Activated CD4-positive, alpha-beta T cell treated with anti-CD3 and anti-CD28 coated beads for 24 hours (primary cell): ENCODE data around the gene COX14.
"Not testable (repeated sequence)": the region's sequence is repeated elsewhere in the genome, so short reads cannot be mapped to it uniquely, and the experiment has no call there.

Experiments
- DNase-seq, 2 donors: peaks; one replicate each; pipeline ENCODE4 v3.0.0-alpha.2; 2020; ENCODE audit warnings: low read depth in 2 of 2

Gene COX14

GRCh38 chr12:50154947-50155346 is 42.9 kb downstream of the COX14 start:
- DNase-seq: not testable (repeated sequence)

- no peak for DNase-seq
Observed at GRCh38 chr12:50156641-50157040, 44.6 kb downstream of the COX14 start.

GRCh38 chr12:50157259-50157658 is 45.2 kb downstream of the COX14 start:
- DNase-seq: no peak

- no peak for DNase-seq
Observed at GRCh38 chr12:50160643-50161042, 48.6 kb downstream of the COX14 start.

- no peak for DNase-seq
Observed at GRCh38 chr12:50162230-50162629, 50.2 kb downstream of the COX14 start.

- DNase-seq: no peak
Observed at GRCh38 chr12:50164963-50165362, 52.9 kb downstream of the COX14 start.

GRCh38 chr12:50166799-50167048 is 54.7 kb downstream of the COX14 start:
- DNase-seq: peak; percentile 31 to 57

- DNase-seq: peak; percentile 93 to 96
Observed at GRCh38 chr12:50167049-50167828, 55.2 kb downstream of the COX14 start, which contains the start of gene CERS5. Gene CERS5, minus strand, starts transcription at chr12:50167369. Its CDS starts 72 bp downstream, at chr12:50167297.
